NCI-H2227 (cell line): ENCODE data around the gene ESPNL.
"Not testable (repeated sequence)": the region's sequence is repeated elsewhere in the genome, so short reads cannot be mapped to it uniquely, and the experiment has no call there.

Experiments used
- DNase-seq: peaks from one replicate; lab custom pipeline; 2025; ENCODE audit not compliant: unreplicated experiment; lab: John Stamatoyannopoulos, UW

ESPNL gene, protein sequence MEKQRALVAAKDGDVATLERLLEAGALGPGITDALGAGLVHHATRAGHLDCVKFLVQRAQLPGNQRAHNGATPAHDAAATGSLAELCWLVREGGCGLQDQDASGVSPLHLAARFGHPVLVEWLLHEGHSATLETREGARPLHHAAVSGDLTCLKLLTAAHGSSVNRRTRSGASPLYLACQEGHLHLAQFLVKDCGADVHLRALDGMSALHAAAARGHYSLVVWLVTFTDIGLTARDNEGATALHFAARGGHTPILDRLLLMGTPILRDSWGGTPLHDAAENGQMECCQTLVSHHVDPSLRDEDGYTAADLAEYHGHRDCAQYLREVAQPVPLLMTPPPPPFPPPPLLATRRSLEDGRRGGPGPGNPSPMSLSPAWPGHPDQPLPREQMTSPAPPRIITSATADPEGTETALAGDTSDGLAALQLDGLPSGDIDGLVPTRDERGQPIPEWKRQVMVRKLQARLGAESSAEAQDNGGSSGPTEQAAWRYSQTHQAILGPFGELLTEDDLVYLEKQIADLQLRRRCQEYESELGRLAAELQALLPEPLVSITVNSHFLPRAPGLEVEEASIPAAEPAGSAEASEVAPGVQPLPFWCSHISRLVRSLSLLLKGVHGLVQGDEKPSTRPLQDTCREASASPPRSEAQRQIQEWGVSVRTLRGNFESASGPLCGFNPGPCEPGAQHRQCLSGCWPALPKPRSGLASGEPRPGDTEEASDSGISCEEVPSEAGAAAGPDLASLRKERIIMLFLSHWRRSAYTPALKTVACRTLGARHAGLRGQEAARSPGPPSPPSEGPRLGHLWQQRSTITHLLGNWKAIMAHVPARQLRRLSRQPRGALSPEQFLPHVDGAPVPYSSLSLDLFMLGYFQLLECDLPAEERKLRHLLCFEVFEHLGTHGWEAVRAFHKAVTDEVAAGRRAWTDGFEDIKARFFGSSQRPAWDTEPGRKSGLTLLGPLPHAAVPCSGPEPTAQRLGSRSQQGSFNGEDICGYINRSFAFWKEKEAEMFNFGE

DNA sequence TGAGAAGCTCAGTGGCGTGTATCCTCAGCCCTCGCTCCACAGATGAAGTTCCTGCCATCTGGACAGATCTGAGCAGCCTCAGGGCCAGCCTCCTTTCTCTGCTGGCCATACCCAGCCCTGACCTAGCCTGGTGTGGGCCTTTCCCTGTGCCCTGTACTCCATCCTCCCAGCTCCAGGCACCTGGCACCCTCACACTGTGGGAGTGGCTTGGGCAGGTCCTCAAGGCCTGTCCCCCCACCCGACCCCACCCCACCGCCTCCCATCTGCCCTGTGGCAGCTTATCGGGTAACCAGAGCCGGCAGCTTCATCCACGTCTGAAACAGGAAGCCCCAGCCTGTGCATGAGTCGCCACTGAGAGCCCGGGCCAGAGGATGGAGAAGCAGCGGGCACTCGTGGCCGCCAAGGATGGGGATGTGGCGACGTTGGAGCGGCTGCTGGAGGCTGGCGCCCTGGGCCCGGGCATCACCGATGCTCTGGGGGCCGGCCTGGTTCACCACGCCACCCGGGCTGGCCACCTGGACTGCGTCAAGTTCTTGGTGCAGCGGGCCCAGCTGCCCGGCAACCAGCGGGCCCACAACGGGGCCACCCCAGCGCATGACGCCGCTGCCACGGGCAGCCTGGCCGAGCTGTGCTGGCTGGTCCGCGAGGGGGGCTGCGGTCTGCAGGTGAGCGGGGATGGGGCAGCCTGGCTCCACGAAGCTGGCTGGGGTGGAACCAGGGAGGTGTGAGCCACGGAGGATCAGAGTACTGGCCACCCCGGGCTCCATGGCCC is at the start of gene ESPNL:
Gene ESPNL, plus strand, starts transcription at position 292 of the 772 bp plus-strand sequence. Its CDS starts 80 bp downstream, at position 372.
- no peak for DNase-seq

DNA sequence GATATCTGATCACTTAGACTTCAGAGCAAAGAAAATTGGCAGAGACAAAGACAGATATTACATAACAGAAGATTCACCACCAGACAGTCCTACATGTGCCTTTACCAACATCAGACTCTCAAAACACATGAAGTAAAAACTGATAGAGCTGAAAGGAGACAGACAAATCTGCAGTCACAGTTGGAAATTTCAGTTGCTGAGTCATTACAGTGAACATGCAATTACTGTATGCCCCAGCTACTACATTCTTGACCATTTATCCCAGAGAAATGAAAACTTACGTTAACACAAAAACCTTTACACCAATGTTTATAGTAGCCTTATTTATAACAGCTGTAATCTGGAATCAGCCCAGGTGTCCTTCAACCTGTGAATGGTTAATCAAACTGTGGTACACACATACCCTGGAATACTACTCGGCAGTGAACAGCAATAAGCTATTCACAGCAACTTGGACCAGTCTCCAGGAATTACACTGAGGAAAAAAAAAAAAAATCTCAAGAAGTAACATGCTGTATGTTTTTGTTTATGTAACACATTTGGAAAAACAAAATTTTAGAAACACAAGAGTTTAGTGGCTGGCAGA is 46.9 kb upstream of the ESPNL start:
- DNase-seq: no peak

DNA sequence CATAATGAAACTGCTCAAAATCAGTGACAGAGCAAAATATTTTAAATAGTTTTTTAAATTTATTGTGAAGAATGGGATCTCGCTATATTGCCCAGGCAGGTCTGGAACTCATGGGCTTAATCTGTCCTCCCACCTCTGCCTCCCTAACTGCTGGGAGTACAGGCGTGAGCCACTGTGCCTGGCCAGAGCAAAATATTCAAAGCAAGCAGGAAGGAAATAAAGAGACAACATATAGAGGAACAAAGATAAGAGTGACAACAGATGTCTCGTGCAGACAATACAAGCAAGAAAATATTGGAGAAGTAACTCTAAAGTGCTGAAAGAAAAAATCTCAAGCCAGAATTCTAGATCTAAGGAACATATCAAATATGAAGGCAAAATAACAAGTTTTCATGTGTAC is 44.3 kb upstream of the ESPNL start:
- no peak for DNase-seq

DNA sequence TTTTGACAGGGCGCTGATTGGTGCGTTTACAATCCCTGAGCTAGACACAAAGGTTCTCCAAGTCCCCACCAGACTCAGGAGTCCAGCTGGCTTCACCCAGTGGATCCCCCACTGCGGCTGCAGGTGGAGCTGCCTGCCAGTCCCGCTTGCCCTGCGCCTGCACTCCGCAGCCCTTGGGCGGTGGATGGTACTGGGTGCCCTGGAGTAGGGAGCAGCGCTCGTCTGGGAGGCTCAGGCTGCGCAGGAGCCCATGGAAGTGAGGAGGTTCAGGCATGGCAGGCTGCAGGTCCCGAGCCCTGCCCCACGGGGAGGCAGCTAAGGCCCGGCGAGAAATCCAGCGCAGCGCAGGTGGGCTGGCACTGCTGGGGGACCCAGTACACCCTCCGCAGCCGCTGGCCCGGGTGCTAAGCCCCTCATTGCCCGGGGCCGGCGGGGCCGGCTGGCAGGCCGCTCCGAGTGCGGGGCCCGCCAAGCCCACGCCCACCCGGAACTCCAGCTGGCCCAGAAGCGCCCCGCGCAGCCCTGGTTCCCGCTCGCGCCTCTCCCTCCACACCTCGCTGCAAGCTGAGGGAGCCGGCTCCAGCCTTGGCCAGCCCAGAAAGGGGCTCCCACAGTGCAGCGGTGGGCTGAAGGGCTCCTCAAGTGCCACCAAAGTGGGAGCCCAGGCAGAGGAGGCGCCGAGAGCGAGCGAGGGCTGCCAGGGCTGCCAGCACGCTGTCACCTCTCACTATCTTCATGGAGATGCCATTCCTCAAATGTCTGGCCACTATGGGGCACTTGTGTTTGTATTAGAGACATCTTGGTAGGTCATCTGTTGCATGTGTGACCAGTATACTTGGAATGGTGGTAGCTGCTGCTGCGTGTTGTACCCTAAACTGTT is 42.2 kb upstream of the ESPNL start:
- DNase-seq: not testable (repeated sequence)

DNA sequence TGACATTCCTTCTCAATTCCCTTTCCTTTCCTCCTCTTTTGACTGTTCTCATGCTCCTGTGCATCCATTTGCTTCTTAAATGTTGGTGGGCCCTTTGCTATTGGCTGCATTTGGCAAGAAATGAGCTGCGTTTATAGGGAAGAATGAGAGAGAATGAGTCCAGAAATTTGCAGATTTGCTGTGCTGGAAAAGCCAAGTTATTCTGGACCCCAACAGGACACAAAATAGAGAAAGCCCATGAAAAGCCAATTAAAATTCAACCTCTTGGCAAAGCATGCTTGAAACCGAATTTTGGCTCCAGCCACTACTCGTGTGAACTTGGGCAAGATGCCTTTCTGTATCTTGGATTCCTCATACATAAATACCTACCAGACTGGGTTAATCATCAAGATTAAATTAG is 40.6 kb upstream of the ESPNL start:
- DNase-seq: no peak

DNA sequence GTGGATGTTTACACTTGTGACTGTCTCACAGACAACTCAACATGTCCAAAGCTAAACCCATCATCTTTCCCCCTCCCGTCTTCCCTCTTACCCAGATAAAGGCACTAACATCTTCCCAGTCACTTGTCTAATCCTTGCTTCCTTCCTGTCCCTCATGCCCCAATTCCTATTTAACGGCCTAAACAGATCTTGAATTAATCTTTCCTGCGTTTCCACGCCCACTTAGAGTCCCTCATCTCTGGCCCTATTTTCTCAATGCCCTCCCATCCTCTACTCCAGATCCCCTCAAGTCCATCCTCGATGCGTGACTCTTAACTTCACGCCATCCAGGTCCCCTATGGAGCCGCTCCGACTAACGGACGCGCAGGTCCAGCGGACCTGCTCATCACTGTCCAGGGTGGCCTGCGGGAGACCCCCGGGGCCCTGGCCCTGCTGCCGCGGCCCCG is 40.0 kb upstream of the ESPNL start:
- DNase-seq: no peak

DNA sequence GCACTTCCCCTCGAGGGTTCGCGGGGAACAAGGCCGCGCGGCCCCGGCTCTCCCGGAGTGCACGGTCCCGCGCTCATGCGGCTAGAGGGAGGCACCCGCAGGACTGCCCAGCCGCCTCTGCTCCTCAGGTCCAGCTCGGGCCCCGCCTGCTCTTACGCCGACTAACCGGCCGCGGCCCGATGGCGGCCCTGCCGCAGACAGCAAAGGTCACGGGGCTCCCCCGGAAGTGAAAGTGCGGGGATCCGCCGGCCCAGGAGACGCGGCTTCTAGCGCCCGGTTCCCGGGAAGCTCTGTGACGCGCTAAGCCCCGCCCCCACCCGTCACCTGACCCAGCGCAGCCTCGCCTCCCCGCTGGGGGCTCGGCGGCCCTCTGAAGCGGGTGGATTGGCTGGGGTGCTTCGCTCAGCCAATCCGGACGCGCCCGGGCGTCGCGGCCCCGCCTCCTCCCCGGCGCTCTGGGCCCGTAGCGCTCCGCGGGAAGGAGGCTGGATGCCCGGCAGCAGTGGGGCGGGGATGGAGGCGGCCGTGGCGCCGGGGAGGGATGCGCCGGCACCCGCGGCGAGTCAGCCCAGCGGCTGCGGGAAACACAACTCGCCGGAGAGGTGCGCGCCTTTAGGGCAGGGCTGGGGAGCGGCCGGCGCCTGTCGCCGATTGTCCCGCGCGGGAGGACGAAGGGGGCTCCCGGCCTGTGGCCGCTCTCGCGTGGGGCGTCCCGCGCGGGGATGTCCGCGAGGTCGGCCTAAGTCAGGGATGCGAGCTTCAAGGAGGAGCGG is 39.4 kb upstream of the ESPNL start, which contains the start of gene SCLY:
Gene SCLY, plus strand, starts transcription at position 460 of the 773 bp plus-strand sequence. Its CDS starts 54 bp downstream, at position 514.
- DNase-seq: peak; percentile 99

DNA sequence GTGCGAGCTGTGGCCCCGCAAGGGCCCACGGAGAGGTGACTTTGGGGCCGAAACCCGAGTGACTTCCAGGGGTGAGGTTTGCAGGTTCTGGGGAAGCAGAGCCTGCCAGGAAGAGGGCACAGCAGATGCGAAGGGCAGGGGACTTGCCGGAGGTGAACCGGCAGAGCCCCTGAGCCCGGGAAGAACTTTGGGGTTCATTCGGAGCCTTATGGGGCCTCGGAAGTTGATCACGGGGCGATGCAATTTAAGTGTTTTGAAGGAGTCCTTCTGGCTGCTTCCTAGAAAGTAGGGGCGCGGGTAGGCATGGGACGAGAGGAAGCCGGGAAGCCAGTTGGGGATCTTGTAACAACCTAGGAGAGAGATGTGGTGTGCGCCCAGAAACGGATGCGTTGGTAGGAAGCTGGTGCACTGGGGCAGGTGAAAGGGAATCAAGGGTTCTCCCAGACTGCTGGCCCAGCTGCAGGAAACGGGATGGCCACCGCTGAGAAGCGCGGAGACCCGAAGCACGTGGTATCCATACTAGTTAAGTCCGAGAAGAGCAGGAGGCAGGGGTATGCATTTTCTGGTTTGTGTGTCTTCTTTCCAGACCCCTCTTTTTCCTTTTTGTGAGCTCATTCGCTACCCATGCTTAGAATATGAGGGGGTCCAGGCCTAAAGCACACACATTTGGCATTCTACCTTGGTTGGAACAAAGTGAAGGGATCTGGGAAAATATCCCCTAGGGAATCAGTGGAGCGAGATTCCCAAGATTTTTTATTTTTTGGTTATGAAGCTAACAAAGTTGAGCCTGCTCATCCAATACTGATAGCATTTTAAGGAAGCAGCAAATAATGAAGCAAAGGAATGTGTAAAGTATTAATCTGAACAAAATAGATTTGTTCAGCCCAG is 38.6 kb upstream of the ESPNL start:
- DNase-seq: peak; percentile 33

DNA sequence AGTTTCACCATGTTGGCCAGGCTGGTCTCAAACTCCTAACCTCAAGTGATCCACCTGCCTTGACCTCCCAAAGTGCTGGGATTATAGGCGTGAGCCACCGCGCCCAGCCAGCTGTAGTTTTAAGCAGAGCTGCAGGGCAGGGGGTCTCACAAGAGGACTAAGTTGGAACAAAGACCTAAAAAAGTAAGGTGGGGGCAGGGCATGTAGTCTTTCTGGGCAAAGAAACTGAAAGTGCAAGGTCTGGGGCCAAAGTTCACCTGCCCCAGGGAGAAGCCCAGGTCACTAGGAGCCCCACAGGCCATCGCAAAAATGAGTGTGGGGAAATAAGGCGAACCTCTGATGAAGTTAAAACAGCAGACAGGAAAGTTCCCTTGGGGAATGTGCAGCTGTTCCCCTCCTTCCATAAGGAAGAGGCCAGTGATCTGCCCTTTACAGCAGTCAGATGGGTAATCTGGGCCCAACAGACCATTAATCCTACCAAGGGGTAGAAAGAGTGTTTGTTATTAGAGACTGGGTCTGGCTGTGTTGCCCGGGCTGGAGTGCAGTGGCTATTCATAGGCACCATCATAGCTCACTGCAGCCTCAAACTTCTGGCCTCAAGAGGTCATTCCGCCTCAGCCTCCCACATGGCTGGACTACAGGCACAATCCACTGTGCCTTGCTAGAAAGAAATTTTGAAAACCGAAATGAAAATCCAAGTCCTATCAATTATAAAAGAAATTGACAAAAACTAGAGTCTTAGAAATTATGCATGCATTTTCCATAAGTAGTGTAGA is 36.5 kb upstream of the ESPNL start:
- no peak for DNase-seq

DNA sequence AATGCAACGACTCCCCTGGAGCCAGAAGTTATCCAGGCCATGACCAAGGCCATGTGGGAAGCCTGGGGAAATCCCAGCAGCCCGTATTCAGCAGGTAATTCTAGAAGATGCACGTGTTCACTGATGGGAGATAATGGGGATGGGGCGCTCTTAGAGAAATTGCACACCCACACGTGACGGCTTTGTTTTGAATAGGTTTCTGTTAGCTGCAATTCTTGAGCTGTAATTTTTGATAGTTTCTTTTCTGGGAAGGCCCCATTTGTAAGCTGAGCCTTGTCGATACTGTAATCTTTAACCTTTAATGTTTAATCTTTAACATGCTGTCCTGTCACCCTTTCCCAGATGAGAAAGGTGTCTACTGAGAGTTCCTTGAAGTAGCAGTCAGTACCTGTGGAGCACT is 35.8 kb upstream of the ESPNL start:
- DNase-seq: no peak

DNA sequence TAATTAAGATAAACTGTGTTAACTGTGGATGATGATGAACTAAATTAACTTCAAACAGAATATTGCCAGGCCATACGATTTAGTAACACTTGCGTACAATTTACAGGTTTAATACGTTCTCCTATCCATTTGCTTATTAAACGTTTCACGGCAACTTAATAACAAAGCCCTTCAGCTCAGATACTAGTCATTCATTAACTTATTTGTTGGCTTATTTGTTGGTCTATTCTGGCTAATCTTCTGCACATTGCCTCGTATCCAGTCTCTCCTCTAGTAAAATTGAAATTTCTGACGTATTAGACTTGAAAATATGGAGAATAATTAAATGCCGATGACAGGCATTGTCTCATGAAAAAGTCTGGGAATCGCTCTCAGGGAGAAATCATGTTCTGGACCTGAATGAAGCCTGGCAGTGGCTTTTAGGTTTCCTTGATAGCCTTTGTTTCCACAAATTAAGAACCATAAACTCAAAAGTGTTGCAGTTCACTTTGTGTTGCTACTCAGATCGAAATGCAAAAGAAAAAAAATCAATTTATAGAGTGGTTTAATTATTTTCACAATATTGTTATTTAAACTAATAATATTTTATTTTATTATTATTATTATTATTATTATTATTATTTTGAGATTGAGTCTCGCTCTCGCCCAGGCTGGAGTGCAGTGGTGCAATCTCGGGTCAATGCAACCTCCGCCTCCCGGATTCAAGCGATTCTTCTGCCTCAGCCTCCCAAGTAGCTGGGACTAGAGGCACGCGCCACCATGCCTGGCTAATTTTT is 34.9 kb upstream of the ESPNL start:
- no peak for DNase-seq

DNA sequence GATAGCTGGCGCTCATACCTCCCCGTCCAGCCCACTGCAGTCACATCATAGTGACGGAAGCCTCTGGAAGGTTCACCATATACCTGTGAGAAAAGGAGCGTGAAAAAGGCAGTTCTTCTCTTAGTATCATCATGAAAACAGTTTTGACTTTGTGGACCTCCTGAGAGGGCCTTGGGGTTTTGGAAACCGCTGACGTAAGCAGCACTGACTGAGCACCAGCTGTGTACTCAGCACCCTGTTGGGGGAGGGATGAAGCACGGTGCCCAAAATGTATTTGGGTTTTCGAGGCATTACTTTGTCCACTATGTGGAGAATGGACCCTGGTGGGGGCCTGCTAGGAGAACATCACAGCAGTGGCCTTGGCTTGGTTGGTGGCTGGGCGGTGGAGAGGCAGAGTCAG is 33.9 kb upstream of the ESPNL start:
- no peak for DNase-seq

DNA sequence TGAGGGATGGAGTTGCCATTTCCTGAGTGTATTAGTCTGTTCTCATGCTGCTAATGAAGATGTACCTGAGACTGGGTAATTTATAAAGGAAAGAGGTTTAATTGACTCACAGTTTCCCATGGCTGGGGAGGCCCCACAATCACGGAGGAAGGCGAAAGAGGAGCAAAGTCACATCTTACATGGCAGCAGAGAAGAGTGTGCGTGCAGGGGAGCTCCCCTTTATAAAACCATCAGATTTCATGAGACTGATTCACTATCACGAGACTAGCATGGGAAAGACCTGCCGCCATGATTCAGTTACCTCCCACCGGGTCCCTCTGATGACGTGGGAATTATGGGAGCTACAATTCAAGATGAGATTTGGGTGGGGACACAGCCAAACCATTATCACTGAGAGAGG is 33.4 kb upstream of the ESPNL start:
- not testable (repeated sequence) for DNase-seq

DNA sequence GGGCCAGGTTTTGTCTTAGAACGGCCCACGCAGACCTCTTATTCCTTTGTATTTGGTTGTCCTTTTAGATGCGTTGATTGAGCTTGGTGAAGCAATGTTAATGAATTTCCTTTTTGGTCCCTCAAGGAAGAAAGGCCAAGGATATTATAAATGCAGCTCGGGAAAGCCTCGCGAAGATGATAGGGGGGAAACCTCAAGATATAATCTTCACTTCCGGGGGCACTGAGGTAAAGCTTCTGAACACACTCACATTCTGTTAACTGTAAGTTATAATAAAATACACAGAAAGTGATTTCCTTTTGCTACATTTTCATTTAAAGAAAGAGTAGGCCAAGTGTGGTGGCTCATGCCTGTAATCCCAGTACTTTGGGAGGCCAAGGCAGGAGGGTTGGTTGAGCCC is 32.2 kb upstream of the ESPNL start:
- no peak for DNase-seq

DNA sequence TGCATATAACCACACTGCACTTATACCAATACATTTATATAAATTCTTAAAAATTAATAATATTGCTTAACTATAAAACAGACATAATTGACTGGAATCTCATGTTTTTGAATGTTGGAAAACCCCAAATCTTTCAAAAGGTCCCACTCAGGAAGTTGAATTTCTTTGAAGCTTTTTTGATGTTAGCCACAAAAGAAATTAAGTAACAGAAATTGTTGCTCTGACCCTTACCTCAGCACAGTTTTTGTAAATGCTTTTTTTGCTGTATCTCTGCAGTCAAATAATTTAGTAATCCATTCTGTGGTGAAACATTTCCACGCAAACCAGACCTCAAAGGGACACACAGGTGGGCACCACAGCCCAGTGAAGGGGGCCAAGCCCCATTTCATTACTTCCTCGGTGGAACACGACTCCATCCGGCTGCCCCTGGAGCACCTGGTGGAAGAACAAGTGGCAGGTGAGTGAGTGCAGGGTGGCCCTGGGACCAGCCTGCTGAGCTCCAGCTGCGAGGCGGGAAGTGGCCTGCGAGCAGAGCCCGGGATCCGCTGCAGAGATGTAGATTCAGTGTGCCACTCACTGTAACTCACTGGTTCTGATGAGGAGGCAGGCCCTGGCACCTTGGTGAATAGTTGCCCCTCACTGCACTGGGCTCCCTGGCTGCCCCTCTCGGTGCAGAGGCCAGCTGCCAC is 31.0 kb upstream of the ESPNL start:
- no peak for DNase-seq

DNA sequence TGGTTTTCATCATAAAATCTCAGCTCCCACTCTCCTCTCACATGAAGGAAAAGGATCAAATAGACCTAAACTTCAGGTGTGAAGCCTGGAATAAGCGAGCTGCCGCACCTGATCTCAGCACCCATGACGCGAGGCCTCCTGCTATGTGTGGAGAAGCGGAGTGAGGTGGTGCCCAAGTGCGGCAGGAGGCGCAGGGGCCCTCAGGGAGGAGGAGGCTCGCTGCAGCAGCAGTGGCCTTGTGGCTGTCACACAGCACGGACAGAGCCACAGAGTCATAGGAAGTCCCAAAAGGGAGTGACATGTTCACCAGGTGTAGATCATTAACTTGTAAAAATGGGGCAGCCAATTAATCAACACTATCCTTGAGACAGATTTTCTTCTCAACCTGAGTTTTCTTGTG is 30.3 kb upstream of the ESPNL start:
- no peak for DNase-seq
